ENCODE results near the gene REXO5.
"Not testable (repeated sequence)": the region's sequence is repeated elsewhere in the genome, so short reads cannot be mapped to it uniquely, and the experiment has no call there.

REXO5 gene

GRCh38 chr16:20774703-20775362 lies 31.5 kb upstream of the REXO5 start:
- TF ChIP-seq GATA1 (IDR thresholded peaks at IDR 0.05; ENCODE audit: low read depth, low read length) (no peak), POLR2A (IDR thresholded peaks at IDR 0.05; ENCODE audit: low read length) (no peak)
- DNase-seq: peak; percentile 73 to 80

GRCh38 chr16:20781697-20782096 lies 24.6 kb upstream of the REXO5 start:
- DNase-seq: no peak
- TF ChIP-seq GATA1 (IDR thresholded peaks at IDR 0.05; ENCODE audit: low read depth, low read length) (no peak), POLR2A (IDR thresholded peaks at IDR 0.05; ENCODE audit: low read length) (no peak)

GRCh38 chr16:20782470-20782869 lies 23.9 kb upstream of the REXO5 start:
- TF ChIP-seq GATA1 (IDR thresholded peaks at IDR 0.05; ENCODE audit: low read depth, low read length) (no peak), POLR2A (IDR thresholded peaks at IDR 0.05; ENCODE audit: low read length) (no peak)

GRCh38 chr16:20784204-20784603 lies 22.1 kb upstream of the REXO5 start:
- no peak for DNase-seq
- TF ChIP-seq POLR2A (IDR thresholded peaks at IDR 0.05; ENCODE audit: low read length) (no peak), GATA1 (IDR thresholded peaks at IDR 0.05; ENCODE audit: low read depth, low read length) (no peak)

More at GRCh38 chr16:20782470-20782869, 23.9 kb upstream of the REXO5 start:
- no peak for DNase-seq

GRCh38 chr16:20789130-20789529 lies 17.2 kb upstream of the REXO5 start:
- no peak for TF ChIP-seq GATA1 (IDR thresholded peaks at IDR 0.05; ENCODE audit: low read depth, low read length)
- TF ChIP-seq POLR2A (IDR thresholded peaks at IDR 0.05; ENCODE audit: low read length): no peak
- DNase-seq: no peak

GRCh38 chr16:20791923-20792612 lies 14.3 kb upstream of the REXO5 start:
- DNase-seq: no peak
- TF ChIP-seq POLR2A (IDR thresholded peaks at IDR 0.05; ENCODE audit: low read length): no peak
- no peak for TF ChIP-seq GATA1 (IDR thresholded peaks at IDR 0.05; ENCODE audit: low read depth, low read length)

GRCh38 chr16:20798364-20798763 lies 8.0 kb upstream of the REXO5 start:
- TF ChIP-seq GATA1 (IDR thresholded peaks at IDR 0.05; ENCODE audit: low read depth, low read length) (no peak), POLR2A (IDR thresholded peaks at IDR 0.05; ENCODE audit: low read length) (no peak)
- DNase-seq: no peak

GRCh38 chr16:20799599-20799998 lies 6.7 kb upstream of the REXO5 start:
- DNase-seq: peak in 1 of 2 experiments; percentile 4
- TF ChIP-seq POLR2A (IDR thresholded peaks at IDR 0.05; ENCODE audit: low read length) (no peak), GATA1 (IDR thresholded peaks at IDR 0.05; ENCODE audit: low read depth, low read length) (no peak)

GRCh38 chr16:20801278-20801677 lies 5.0 kb upstream of the REXO5 start:
- no peak for TF ChIP-seq POLR2A (IDR thresholded peaks at IDR 0.05; ENCODE audit: low read length)
- no peak for TF ChIP-seq GATA1 (IDR thresholded peaks at IDR 0.05; ENCODE audit: low read depth, low read length)
- DNase-seq: no peak

- TF ChIP-seq POLR2A (IDR thresholded peaks at IDR 0.05; ENCODE audit: low read length) (no peak), GATA1 (IDR thresholded peaks at IDR 0.05; ENCODE audit: low read depth, low read length) (no peak)
- no peak for DNase-seq
Measured at GRCh38 chr16:20803192-20803560, 3.2 kb upstream of the REXO5 start.

- no peak for TF ChIP-seq POLR2A (IDR thresholded peaks at IDR 0.05; ENCODE audit: low read length)
- TF ChIP-seq GATA1 (IDR thresholded peaks at IDR 0.05; ENCODE audit: low read depth, low read length): no peak
- DNase-seq: peak in 1 of 2 experiments; percentile 4
Measured at GRCh38 chr16:20803561-20804214, 2.6 kb upstream of the REXO5 start.

GRCh38 chr16:20805684-20806167 lies 601 bp upstream of the REXO5 start:
- not testable (repeated sequence) for DNase-seq

- DNase-seq: peak; percentile 25 to 36
- no peak for TF ChIP-seq GATA1 (IDR thresholded peaks at IDR 0.05; ENCODE audit: low read depth, low read length)
- no peak for TF ChIP-seq POLR2A (IDR thresholded peaks at IDR 0.05; ENCODE audit: low read length)
Measured at GRCh38 chr16:20807862-20808261, 1.5 kb downstream of the REXO5 start.

- TF ChIP-seq POLR2A (IDR thresholded peaks at IDR 0.05; ENCODE audit: low read length): no peak
- TF ChIP-seq GATA1 (IDR thresholded peaks at IDR 0.05; ENCODE audit: low read depth, low read length): no peak
- DNase-seq: no peak
Measured at GRCh38 chr16:20811889-20812439, 5.6 kb downstream of the REXO5 start.
